Mammary epithelial cell (primary cell): ENCODE results near the gene MGST3.
"Not testable (repeated sequence)": the region's sequence is repeated elsewhere in the genome, so short reads cannot be mapped to it uniquely, and the experiment has no call there.

Experiments used
- EZH2 ChIP-seq: IDR thresholded peaks from 2 replicates; pipeline ENCODE4 v1.6.1; 2012; ENCODE audit warnings: low read length, inconsistent platforms, borderline replicate concordance
- TF ChIP-seq, protein P1 (sequence below), 2 donors: IDR thresholded peaks in 1 of 2; conservative IDR thresholded peaks in 1 of 2; 2 replicates each; pipeline ENCODE4 v1.5.1; 2011 to 2012; ENCODE audit warnings: inconsistent platforms in 2 of 2, low read length in 2 of 2, mild to moderate bottlenecking in 2 of 2, control low read depth in 1 of 2, low read depth in 1 of 2; ENCODE audit not compliant: insufficient read depth in 1 of 2; ENCODE audit errors: extremely low read depth in 1 of 2

DNA sequence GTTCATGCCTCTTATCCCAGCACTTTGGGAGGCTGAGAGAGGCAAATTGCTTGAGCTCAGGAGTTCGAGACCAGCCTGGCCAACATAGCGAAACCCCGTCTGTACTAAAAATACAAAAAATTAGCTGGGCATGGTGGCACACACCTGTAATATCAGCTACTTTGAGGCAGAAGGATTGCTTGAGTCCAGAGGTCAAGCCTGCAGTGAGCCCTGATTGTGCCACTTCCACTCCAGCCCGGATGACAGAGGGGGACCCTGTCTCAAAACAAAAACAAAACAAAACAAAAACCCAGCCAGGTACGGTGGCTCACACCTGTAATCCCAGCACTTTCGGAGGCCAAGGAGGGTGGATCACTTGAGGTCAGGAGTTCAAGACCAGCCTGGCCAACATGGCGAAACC is 7.2 kb downstream of the MGST3 start:
- TF ChIP-seq, protein P1, sequence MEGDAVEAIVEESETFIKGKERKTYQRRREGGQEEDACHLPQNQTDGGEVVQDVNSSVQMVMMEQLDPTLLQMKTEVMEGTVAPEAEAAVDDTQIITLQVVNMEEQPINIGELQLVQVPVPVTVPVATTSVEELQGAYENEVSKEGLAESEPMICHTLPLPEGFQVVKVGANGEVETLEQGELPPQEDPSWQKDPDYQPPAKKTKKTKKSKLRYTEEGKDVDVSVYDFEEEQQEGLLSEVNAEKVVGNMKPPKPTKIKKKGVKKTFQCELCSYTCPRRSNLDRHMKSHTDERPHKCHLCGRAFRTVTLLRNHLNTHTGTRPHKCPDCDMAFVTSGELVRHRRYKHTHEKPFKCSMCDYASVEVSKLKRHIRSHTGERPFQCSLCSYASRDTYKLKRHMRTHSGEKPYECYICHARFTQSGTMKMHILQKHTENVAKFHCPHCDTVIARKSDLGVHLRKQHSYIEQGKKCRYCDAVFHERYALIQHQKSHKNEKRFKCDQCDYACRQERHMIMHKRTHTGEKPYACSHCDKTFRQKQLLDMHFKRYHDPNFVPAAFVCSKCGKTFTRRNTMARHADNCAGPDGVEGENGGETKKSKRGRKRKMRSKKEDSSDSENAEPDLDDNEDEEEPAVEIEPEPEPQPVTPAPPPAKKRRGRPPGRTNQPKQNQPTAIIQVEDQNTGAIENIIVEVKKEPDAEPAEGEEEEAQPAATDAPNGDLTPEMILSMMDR (conservative IDR thresholded peaks at IDR 0.05 in 1 of 2, IDR thresholded peaks at IDR 0.05 in 1 of 2; ENCODE audit: extremely low read depth in 1 of 2, insufficient read depth in 1 of 2, low read depth in 1 of 2, low read length in 2 of 2): not testable (repeated sequence)
- not testable (repeated sequence) for TF ChIP-seq EZH2
